NCI-H187 (cell line): ENCODE data around the gene GALNT18.

Experiments
- DNase-seq, 2 experiments: peaks; one replicate each; lab custom pipeline; 2025; lab: John Stamatoyannopoulos, UW

Gene GALNT18

DNA sequence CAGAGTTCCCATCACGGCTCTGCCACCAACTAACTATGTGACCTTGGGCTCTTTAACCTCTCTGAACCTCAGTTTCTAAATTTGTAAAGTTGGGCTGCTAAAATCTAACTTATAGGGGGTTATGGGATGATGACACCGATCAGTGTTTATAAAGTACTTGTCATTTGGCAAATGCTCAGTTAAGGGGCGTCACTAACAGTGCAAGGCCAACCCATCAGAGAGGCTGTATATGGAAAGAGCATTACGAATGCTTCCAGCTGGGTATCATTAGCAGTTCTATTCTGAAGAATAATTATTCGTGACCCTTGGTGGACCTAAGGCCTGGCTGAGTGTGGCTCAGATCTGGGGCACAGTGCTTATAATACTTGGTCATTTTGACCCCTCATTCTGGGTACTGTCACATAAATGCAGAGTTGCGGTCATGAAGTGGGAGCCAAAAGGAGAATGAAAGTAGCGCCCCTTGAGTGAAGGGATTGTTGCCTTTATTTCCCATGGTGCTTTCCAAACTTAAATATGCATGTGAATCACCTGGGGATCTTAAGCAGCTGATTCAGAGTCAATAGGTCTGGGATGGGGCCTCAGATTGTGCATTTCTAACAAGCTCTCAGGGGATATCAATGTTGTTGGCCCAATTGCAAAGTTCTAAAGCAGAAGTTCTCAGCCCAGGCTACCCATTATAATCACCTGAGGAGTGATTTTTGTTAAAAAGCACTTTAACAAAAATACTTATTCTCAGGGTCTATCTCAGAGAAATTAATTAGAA, 384.6 kb downstream of the GALNT18 start:
- DNase-seq = no peak

DNA sequence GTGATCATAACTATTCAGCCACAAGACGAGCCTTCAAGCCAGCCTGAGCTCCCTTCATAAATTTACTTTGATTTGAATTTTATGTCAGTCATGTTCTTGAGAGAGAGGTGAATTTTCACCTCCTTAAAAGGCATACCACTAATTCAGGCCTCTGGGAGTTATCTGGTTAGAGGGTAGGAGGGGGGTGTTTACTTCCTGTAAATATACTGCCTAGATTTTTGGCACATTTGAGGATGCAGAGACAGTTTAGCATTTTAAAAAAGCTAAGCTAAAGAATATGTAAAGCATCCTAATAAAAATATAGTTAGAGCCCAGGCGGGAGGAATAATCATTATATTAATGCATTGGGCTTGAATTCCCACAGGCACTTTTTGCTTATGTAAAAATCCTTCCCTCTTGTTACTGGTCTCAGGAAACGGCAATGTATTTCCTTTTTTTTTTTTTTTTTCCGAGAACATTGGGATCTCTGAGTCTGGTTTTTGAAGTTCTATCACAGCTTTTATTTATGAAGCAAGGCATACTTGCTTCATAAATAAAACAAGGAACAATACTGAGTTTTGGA, 385.2 kb downstream of the GALNT18 start:
- no peak for DNase-seq

DNA sequence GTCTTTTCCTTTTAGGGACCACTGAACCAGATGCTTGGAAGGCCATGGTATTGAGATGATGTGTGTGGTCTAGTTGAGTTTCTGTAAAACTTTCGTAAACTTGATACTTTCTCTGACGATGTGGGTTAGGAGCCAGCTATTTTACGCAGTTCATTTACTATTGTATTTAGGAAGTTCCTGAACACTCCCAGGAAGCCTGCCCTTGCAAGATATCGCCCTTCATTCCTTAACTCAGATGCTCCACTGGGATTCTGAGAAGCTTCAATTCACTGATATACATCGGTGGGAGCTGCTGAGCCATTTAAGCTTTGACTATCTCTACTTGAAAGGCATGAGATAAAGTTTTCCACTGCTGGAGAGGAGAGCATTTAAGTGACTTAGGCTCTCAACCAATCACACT, 390.0 kb downstream of the GALNT18 start:
- no peak for DNase-seq

DNA sequence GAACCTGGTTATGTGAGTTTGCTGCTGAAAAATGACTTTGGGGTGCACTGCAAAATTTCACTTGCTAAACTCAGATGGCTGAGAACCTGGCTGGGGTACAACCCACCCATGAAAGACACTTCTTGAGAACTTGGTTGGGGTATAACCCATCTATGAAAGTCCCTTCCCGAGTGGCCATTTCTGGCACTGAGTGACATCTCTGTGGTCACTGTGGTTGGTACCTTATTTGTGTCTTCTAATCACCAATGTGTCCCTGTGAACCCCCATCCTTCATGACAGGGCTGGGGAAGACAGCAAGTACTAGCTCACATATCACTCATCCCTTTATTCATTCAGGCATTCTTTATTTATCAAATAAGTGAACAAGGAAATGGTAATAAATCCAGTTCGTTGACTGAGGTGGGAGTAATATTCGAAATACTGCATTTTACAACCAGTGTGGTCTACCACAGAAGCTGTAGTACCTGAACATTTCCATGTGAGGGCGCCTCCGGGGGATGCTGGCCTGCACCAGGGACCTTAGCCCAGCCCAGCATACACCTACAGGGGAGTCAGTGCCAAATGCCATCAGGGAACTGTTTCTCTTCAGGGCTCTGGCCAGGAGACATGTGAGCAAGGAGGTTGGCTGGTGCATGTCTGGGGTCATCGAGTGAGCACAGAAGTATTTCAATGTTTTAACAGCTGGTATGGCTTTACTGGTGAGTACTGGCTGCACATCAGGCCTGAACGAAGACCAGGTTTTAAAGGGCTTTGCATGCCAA, 390.8 kb downstream of the GALNT18 start:
- DNase-seq = no peak

DNA sequence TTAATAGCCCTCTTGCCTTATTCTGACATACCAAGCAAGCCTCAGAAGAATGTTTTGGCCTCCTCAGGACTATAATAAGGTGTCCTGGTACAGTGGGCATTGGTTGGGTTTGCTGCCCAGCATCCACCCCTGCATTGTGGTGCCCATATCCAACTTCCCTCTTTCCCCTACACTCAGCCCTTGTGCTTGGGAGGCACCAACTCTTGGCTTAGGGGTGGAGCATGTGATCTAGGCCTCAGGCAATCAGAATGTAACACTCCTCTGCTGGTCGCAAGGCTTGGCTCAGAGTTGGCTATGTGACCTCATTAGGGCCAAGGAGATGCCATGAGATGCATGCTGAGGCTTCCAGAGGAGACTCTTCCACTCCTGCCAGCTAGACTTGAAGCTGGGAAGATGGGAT, 391.7 kb downstream of the GALNT18 start:
- no peak for DNase-seq

DNA sequence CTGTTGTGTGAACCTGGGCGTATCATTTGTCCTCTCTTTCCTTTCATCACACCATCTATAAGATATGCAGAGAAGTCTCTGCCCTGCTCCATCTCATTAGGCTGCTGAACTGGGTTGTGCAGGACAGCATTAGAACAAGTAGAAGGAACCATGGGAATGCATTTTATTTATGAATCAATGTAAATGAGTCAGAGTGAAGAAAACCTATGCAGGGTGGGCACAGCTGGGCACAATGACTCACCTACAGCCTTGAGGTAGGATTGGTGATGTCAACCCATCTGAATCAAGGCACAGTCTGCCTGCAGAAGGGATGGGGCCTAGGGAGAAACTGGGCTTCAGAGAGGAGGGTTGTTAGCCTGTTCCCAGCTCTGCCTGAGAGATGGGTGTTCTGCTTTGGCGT, 392.2 kb downstream of the GALNT18 start:
- DNase-seq = no peak

DNA sequence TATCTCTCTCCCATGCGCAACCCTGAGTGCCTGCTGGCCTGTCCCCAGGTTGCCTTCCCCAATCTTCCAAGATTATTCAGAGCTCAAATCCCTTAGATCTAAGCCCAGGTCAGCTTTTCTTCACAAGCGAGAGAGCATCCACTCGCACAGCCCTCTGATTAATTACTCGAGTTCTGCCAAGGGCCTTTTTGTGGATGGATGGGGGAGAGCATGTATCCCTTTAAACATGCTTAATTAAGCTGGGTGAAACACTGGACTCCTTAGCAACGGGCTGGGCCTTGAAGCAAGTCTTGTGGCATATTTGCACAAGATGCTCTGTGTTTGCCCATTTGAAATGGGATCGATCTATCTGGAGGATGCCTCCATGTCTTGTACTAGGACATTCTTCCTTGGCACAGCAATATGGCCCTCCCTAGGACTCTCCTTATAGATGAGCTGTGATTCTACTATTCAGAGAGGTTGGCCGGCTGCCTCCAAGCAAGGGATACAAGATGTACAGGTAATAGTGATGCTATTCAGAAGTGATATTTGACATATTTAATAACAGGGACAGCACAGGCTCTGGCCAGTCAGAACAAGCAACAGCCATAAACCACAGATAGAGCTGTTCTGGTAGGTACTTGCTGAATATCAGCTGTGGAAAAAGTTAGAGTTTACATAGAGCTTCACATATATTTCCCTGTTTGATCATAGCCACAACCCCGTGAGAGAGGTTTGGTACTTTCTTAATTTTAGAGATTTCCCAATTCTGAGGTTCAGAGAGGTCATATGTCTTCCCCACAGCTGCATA, 394.3 kb downstream of the GALNT18 start:
- no peak for DNase-seq
